Measurements from ENCODE around the gene RIC8B. TPM values are rescaled to one million over a fixed set of nuclear protein-coding genes. Genes with fewer than 3 reads are reported as not detected.

Gene RIC8B
- 10.4 and 15.4 TPM in 2 replicates for total RNA-seq

GRCh38 chr12:106774005-106774807 is at the start of gene RIC8B:
Gene RIC8B (plus strand): TSS chr12:106774682. CDS start chr12:106774746, 64 bp downstream.

Other genes starting within 250 kb of the RIC8B start
- not detected in 2 replicates for gene RFX4, start 191.7 kb upstream of the RIC8B start, total RNA-seq
- gene TMEM263, start 181.2 kb downstream of the RIC8B start, total RNA-seq: 97.2 and 129 TPM in 2 replicates
- 4.4 and 29.1 TPM in 2 replicates for gene MTERF2, start 212.5 kb downstream of the RIC8B start, total RNA-seq